Uterus (tissue), 4 donors: ENCODE results near the gene KCND1. TPM values are rescaled to one million over a fixed set of nuclear protein-coding genes. Genes with fewer than 3 reads are reported as not detected.

ENCODE experiments used
- DNase-seq, 2 donors: peaks; one replicate each; pipeline ENCODE4 v3.0.0-alpha.2; 2019 to 2020
- H3K27ac ChIP-seq, 2 donors: fragments of 200-600 bp; sonication (generic); 1 replicate in 1 of 2; 2 replicates in 1 of 2; pipeline ENCODE4 v1.5.1; 2016 to 2018
- H3K27me3 ChIP-seq, 2 donors: fragments of 200-600 bp; sonication (generic); one replicate each; pipeline ENCODE4 v1.5.1; 2018 to 2019; ENCODE audit warnings: control low read depth in 1 of 2
- H3K36me3 ChIP-seq, 2 donors: fragments of 200-600 bp; sonication (generic); one replicate each; pipeline ENCODE4 v1.5.1; 2019; ENCODE audit warnings: control low read depth in 1 of 2
- H3K4me1 ChIP-seq, 2 donors: fragments of 200-600 bp; sonication (generic); one replicate each; pipeline ENCODE4 v1.5.1; 2018 to 2019; ENCODE audit warnings: control low read depth in 1 of 2
- H3K4me3 ChIP-seq, 2 donors: fragments of 200-600 bp; sonication (generic); 1 replicate in 1 of 2; 2 replicates in 1 of 2; pipeline ENCODE4 v1.5.1; 2018 to 2019; ENCODE audit warnings: mild to moderate bottlenecking in 1 of 2
- H3K9me3 ChIP-seq, 2 donors: fragments of 200-600 bp; sonication (generic); one replicate each; pipeline ENCODE4 v1.5.1; 2019; ENCODE audit warnings: control low read depth in 1 of 2
- CTCF ChIP-seq, 4 experiments: fragments of 200-600 bp in 2 of 4; fragments of 450-650 bp in 2 of 4; sonication (generic) in 2 of 4; IDR thresholded peaks; one replicate each; pipeline ENCODE4 v1.5.1; 2016 to 2019; ENCODE audit warnings: antibody characterized with exemption in 4 of 4, mild to moderate bottlenecking in 2 of 4, moderate library complexity in 1 of 4
- POLR2A ChIP-seq, 2 donors: fragments of 450-650 bp; IDR thresholded peaks; one replicate each; pipeline ENCODE4 v1.6.1; 2016; ENCODE audit warnings: antibody characterized with exemption in 2 of 2, mild to moderate bottlenecking in 1 of 2, moderate library complexity in 1 of 2
- intact Hi-C: fragments of 100-400 bp; cut with DNase I; formaldehyde crosslinking; loops from one replicate; pipeline ENCODE4 v1.15.1; 2023; ENCODE audit warnings: low total_unique reads
- total RNA-seq, 4 donors: library from RNA; depleted of rRNA in 3 of 4; stranded (reverse); fragments of >200 nt in 3 of 4; gene quantifications; one replicate each; pipeline versions ENCODE4 v1.1.0 to v1.2.4, GENCODE V29; 2014 to 2023
- donor health status: DM: yes; HTN: yes; CAD: no.

The KCND1 gene
- total RNA-seq, 4 donors from 2014 or later: 0.29 to 4.6 (median 3.2) TPM; not detected in 1

DNA sequence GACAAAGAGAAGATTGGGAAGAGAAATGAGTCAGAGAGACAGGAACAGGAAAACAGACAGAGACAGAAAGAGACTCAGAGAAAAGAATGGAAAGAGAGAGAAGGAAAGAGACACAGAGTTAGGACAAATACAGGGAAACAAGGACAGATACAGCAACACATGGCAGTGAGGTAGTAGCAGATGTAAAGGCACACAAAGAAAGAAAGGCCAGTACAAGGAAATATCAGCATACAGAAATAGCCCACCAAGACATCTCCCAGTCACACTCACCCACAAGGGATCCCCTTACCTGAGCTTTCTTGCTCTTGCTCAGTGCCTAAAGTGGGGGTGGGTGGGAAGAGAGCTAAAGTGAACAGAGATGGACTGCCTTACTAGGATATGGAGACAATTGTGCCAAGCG is 26.2 kb upstream of the KCND1 start:
- Histone ChIP-seq H3K36me3 (no peaks in the 10 kb centered on the region), H3K27me3 (no peaks in the 10 kb centered on the region), H3K4me1 (no peaks in the 10 kb centered on the region), H3K9me3 (no peaks in the 10 kb centered on the region), H3K4me3 (no peak overlapping the region), H3K27ac (no peak overlapping the region)
- TF ChIP-seq POLR2A (IDR thresholded peaks at IDR 0.05) (no peak), CTCF (IDR thresholded peaks at IDR 0.05) (no peak)
- intact Hi-C loops: no loop called here
- DNase-seq: no peak

- Histone ChIP-seq H3K27me3 (no peaks in the 10 kb centered on the region), H3K4me1 (no peaks in the 10 kb centered on the region), H3K36me3 (no peaks in the 10 kb centered on the region)
Observed at GRCh38 chrX:48997455-48997854, 25.8 kb upstream of the KCND1 start.

DNA sequence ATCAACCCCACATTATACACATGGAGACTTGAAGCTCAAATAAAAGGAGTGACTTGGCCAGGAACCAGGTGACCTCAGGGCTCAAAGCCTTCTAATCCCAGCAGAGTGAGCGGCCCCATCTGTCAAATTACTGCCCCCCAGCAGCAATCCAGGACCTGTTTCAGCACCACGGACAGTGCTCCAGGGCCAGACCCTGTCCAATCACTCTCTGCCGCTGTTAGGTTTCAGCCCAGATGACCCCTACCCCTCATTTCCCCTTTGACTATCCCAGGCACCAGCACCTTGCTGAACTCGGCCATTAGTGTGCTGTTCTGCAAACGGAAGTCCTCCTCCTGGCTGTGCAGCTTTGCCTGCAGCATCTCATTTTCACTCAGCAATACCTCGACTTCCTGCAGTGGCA is 25.3 kb upstream of the KCND1 start:
- intact Hi-C loops: no loop called here

More at GRCh38 chrX:48997455-48997854, 25.8 kb upstream of the KCND1 start:
- intact Hi-C loops: no loop called here
- TF ChIP-seq CTCF (IDR thresholded peaks at IDR 0.05) (no peak), POLR2A (IDR thresholded peaks at IDR 0.05) (no peak)
- no peak for DNase-seq
- Histone ChIP-seq H3K27ac (no peak overlapping the region), H3K9me3 (no peaks in the 10 kb centered on the region), H3K4me3 (no peak overlapping the region)

DNA sequence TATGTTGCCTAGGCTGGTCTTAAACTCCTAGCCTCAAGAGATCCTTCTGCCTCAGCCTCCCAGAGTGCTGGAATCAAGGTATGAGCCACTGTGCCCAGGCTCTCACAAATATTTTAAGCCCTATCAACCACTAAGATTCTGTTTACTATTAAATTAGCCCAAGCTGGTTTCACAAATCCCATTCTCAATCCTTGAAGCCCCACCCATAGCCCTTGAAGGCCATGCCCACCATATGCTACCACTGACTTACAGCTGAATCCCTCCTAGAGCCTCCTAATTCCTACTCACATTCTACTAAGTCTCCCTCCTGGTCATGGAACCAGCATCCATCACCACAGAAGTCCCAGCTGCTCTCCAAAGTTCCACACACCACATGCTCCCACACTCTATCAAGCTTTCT is 20.7 kb upstream of the KCND1 start:
- H3K4me1 ChIP-seq: no peaks in the 10 kb centered on the region
- no peak overlapping the region for H3K27ac ChIP-seq
- H3K4me3 ChIP-seq: no peak overlapping the region
- TF ChIP-seq POLR2A (IDR thresholded peaks at IDR 0.05) (no peak), CTCF (IDR thresholded peaks at IDR 0.05) (no peak)
- H3K36me3 ChIP-seq: no peaks in the 10 kb centered on the region
- no peaks in the 10 kb centered on the region for H3K9me3 ChIP-seq
- no peak for DNase-seq
- H3K27me3 ChIP-seq: no peaks in the 10 kb centered on the region
- intact Hi-C loops: no loop called here

More for the DNA sequence above, 25.3 kb upstream of the KCND1 start:
- Histone ChIP-seq H3K4me3 (no peak overlapping the region), H3K27me3 (no peaks in the 10 kb centered on the region), H3K9me3 (no peaks in the 10 kb centered on the region), H3K27ac (no peak overlapping the region), H3K4me1 (no peaks in the 10 kb centered on the region), H3K36me3 (no peaks in the 10 kb centered on the region)
- no peak for TF ChIP-seq CTCF (IDR thresholded peaks at IDR 0.05)
- no peak for DNase-seq

- DNase-seq: no peak
- H3K27ac ChIP-seq: no peak overlapping the region
- TF ChIP-seq CTCF (IDR thresholded peaks at IDR 0.05): no peak
- TF ChIP-seq POLR2A (IDR thresholded peaks at IDR 0.05): no peak
- H3K4me1 ChIP-seq: no peaks in the 10 kb centered on the region
- H3K36me3 ChIP-seq: no peaks in the 10 kb centered on the region
- no peaks in the 10 kb centered on the region for H3K9me3 ChIP-seq
- H3K4me3 ChIP-seq: no peak overlapping the region
- H3K27me3 ChIP-seq: no peaks in the 10 kb centered on the region
- intact Hi-C loops: no loop called here
Observed at GRCh38 chrX:48989483-48989882, 17.8 kb upstream of the KCND1 start.
